Smooth muscle cell (in vitro differentiated cells): ENCODE measurements around the gene FSCN2. TPM values are rescaled to one million over a fixed set of nuclear protein-coding genes. Genes with fewer than 3 reads are reported as not detected.
A peak's percentile ranks its signal among the peaks of the same experiment; 100 is the strongest.

Source experiments
- DNase-seq: peaks from one replicate; lab custom pipeline; 2025; ENCODE audit not compliant: unreplicated experiment; lab: John Stamatoyannopoulos, UW
- H2AFZ ChIP-seq: fragments of 200-600 bp; sonication (generic); 2 replicates; pipeline ENCODE4 v1.6.0; 2016; ENCODE audit warnings: antibody characterized with exemption, low read depth, mild to moderate bottlenecking
- H3F3A ChIP-seq: fragments of 200-600 bp; sonication (generic); 2 replicates; pipeline ENCODE4 v1.6.0; 2017; ENCODE audit warnings: antibody characterized with exemption, low read depth
- H3K27ac ChIP-seq: fragments of 200-600 bp; sonication (generic); 2 replicates; pipeline ENCODE4 v1.5.1; 2016; ENCODE audit warnings: low read depth, mild to moderate bottlenecking
- H3K27me3 ChIP-seq: fragments of 200-600 bp; sonication (generic); 2 replicates; pipeline ENCODE4 v1.6.1; 2016; ENCODE audit warnings: low read depth, mild to moderate bottlenecking
- H3K36me3 ChIP-seq: fragments of 200-600 bp; sonication (generic); 2 replicates; pipeline ENCODE4 v1.5.1; 2016; ENCODE audit warnings: low read depth
- H3K4me1 ChIP-seq: fragments of 200-600 bp; sonication (generic); 2 replicates; pipeline ENCODE4 v1.5.1; 2016; ENCODE audit warnings: low read depth
- H3K4me2 ChIP-seq: fragments of 200-600 bp; sonication (generic); 2 replicates; pipeline ENCODE4 v1.6.0; 2016; ENCODE audit warnings: mild to moderate bottlenecking
- H3K4me3 ChIP-seq: fragments of 200-600 bp; sonication (generic); 2 replicates; pipeline ENCODE4 v1.5.1; 2016; ENCODE audit warnings: mild to moderate bottlenecking
- H3K79me2 ChIP-seq: fragments of 200-600 bp; sonication (generic); 2 replicates; pipeline ENCODE4 v1.6.0; 2016; ENCODE audit warnings: low read depth, mild to moderate bottlenecking
- H3K9ac ChIP-seq: fragments of 200-600 bp; sonication (generic); 2 replicates; pipeline ENCODE4 v1.6.0; 2016; ENCODE audit warnings: low read depth
- H3K9me3 ChIP-seq: fragments of 200-600 bp; sonication (generic); replicated peaks from 2 replicates; pipeline ENCODE4 v1.5.1; 2016; ENCODE audit warnings: low read depth
- H4K20me1 ChIP-seq: fragments of 200-600 bp; sonication (generic); 2 replicates; pipeline ENCODE4 v1.6.0; 2016; ENCODE audit warnings: low read depth
- CTCF ChIP-seq: fragments of 200-600 bp; sonication (generic); IDR thresholded peaks from 2 replicates; pipeline ENCODE4 v1.5.1; 2017; ENCODE audit warnings: borderline replicate concordance, mild to moderate bottlenecking, antibody characterized with exemption; ENCODE audit not compliant: insufficient read depth, poor library complexity, severe bottlenecking
- WGBS: methylation state at CpG from one replicate; pipeline ENCODE4 v1.1.7; 2016; ENCODE audit warnings: low lambda C conversion rate; 5-methylcytosine and 5-hydroxymethylcytosine counted together
- polyA plus RNA-seq: library from polyadenylated mRNA; unstranded; fragments of >200 nt; fragmentation: Nextera tagmentation; extraction: Ambion mirVana; gene quantifications from 2 replicates; pipeline ENCODE4 v1.2.1, GENCODE V29; 2016
- total RNA-seq: library from RNA; depleted of rRNA; stranded (reverse); fragments of >200 nt; gene quantifications from 2 replicates; pipeline ENCODE4 v1.2.3, GENCODE V29; 2014

The FSCN2 gene
- total and polyA plus RNA-seq, 2 experiments from 2014 or later, result 0.63 to 0.72 TPM

GRCh38 chr17:81553018-81553615 lies 24.9 kb downstream of the FSCN2 start:
- H2AFZ ChIP-seq, result no peak overlapping the region

GRCh38 chr17:81553616-81554181 lies 25.5 kb downstream of the FSCN2 start:
- peaks cover 3% of the 10 kb centered on the region for H3K4me1 ChIP-seq
- H3K9ac ChIP-seq, result no peak overlapping the region
- peaks cover 21% of the 10 kb centered on the region for H4K20me1 ChIP-seq
- H3K27me3 ChIP-seq, result no peaks in the 10 kb centered on the region
- no peak for DNase-seq
- H3K27ac ChIP-seq, result peak overlapping the region; percentile 61
- H3K4me2 ChIP-seq, result peak overlapping the region; percentile 87
- H3K9me3 ChIP-seq, result no peaks in the 10 kb centered on the region
- H3K4me3 ChIP-seq, result peak overlapping the region; percentile 86
- peaks cover 14% of the 10 kb centered on the region for H3K79me2 ChIP-seq
- 68% methylated on average over 24 of the region's 24 CpGs for WGBS
- no peaks in the 10 kb centered on the region for H3K36me3 ChIP-seq
- H3F3A ChIP-seq, result peaks cover 20% of the 10 kb centered on the region
- no peak for TF ChIP-seq CTCF
- no peak overlapping the region for H2AFZ ChIP-seq

More at GRCh38 chr17:81553018-81553615, 24.9 kb downstream of the FSCN2 start:
- 6% methylated on average over 19 of the region's 19 CpGs for WGBS
- Histone ChIP-seq H3K9me3 (no peaks in the 10 kb centered on the region), H3K27ac (peak overlapping the region; percentile 61), H3K4me1 (peaks cover 3% of the 10 kb centered on the region), H3K27me3 (no peaks in the 10 kb centered on the region), H3K4me2 (peak overlapping the region; percentile 87), H3K79me2 (peaks cover 14% of the 10 kb centered on the region), H4K20me1 (peaks cover 21% of the 10 kb centered on the region), H3K9ac (peak overlapping the region; percentile 79), H3F3A (peaks cover 20% of the 10 kb centered on the region), H3K4me3 (peak overlapping the region; percentile 86), H3K36me3 (no peaks in the 10 kb centered on the region)
- TF ChIP-seq CTCF, result no peak
- DNase-seq, result peak; percentile 37

- H2AFZ ChIP-seq, result no peak overlapping the region
- peaks cover 22% of the 10 kb centered on the region for H3F3A ChIP-seq
- no peak overlapping the region for H3K9ac ChIP-seq
- H3K27ac ChIP-seq, result peak overlapping the region; percentile 21
- no peak for TF ChIP-seq CTCF
- no peaks in the 10 kb centered on the region for H3K9me3 ChIP-seq
- H3K4me3 ChIP-seq, result no peak overlapping the region
- H4K20me1 ChIP-seq, result peaks cover 16% of the 10 kb centered on the region
- no peak for DNase-seq
- 85% methylated on average over 9 of the region's 9 CpGs for WGBS
- H3K4me2 ChIP-seq, result no peak overlapping the region
- H3K79me2 ChIP-seq, result peaks cover 6% of the 10 kb centered on the region
- peaks cover under 1% of the 10 kb centered on the region for H3K4me1 ChIP-seq
- no peaks in the 10 kb centered on the region for H3K36me3 ChIP-seq
- H3K27me3 ChIP-seq, result no peaks in the 10 kb centered on the region
These were observed 28.1 kb downstream of the FSCN2 start for GRCh38 chr17:81556175-81556691.

- Histone ChIP-seq H3K4me1 (no peaks in the 10 kb centered on the region), H3K4me3 (no peak overlapping the region), H3K27me3 (no peaks in the 10 kb centered on the region), H3K9ac (no peak overlapping the region), H2AFZ (no peak overlapping the region), H3K9me3 (no peaks in the 10 kb centered on the region), H3K79me2 (peaks cover 7% of the 10 kb centered on the region), H3F3A (peaks cover 26% of the 10 kb centered on the region), H3K4me2 (no peak overlapping the region), H3K36me3 (no peaks in the 10 kb centered on the region), H4K20me1 (peaks cover 16% of the 10 kb centered on the region), H3K27ac (no peak overlapping the region)
- 96% methylated on average over 6 of the region's 6 CpGs for WGBS
- no peak for TF ChIP-seq CTCF
- no peak for DNase-seq
These were observed 28.7 kb downstream of the FSCN2 start for GRCh38 chr17:81556863-81557262.
